Inflammatory macrophage treated with lipopolysaccharide for 1 hour (primary cell): Measurements from ENCODE around the gene CAMP.

Experiments
- DNase-seq, 2 donors: peaks; one replicate each; pipeline ENCODE4 v3.0.0-alpha.2; 2020 to 2022

Gene CAMP

GRCh38 chr3:48215019-48215418 lies 8.3 kb upstream of the CAMP start:
- DNase-seq = no peak

GRCh38 chr3:48215466-48215865 lies 7.8 kb upstream of the CAMP start:
- peak; percentile 65 to 75 for DNase-seq

GRCh38 chr3:48215876-48216275 lies 7.4 kb upstream of the CAMP start:
- DNase-seq = no peak

GRCh38 chr3:48217449-48217848 lies 5.8 kb upstream of the CAMP start:
- peak in 1 of 2 donors; percentile 34 for DNase-seq

- DNase-seq = no peak
Measured at GRCh38 chr3:48218537-48218936, 4.8 kb upstream of the CAMP start.

GRCh38 chr3:48219543-48219942 lies 3.8 kb upstream of the CAMP start:
- DNase-seq = peak in 1 of 2 donors; percentile 43

- DNase-seq = no peak
Measured at GRCh38 chr3:48220746-48221145, 2.5 kb upstream of the CAMP start.

GRCh38 chr3:48225587-48225986 lies 2.3 kb downstream of the CAMP start:
- no peak for DNase-seq

- no peak for DNase-seq
Measured at GRCh38 chr3:48226939-48227338, 3.6 kb downstream of the CAMP start.

GRCh38 chr3:48232232-48232631 lies 8.9 kb downstream of the CAMP start:
- DNase-seq = no peak

GRCh38 chr3:48232734-48233133 lies 9.4 kb downstream of the CAMP start:
- peak; percentile 61 to 80 for DNase-seq

- DNase-seq = no peak
Measured at GRCh38 chr3:48233542-48233941, 10.2 kb downstream of the CAMP start.

GRCh38 chr3:48236531-48236930 lies 13.2 kb downstream of the CAMP start:
- DNase-seq = peak in 1 of 2 donors; percentile 67

GRCh38 chr3:48238531-48239085 lies 15.3 kb downstream of the CAMP start:
- no peak for DNase-seq

- DNase-seq = no peak
Measured at GRCh38 chr3:48240000-48240963, 17.0 kb downstream of the CAMP start.

GRCh38 chr3:48241796-48242455 lies 18.6 kb downstream of the CAMP start:
- DNase-seq = peak in 1 of 2 donors; percentile 32

- peak in 1 of 2 donors; percentile 8 for DNase-seq
Measured at GRCh38 chr3:48243886-48244285, 20.6 kb downstream of the CAMP start.

- peak in 1 of 2 donors; percentile 73 for DNase-seq
Measured at GRCh38 chr3:48244461-48244860, 21.2 kb downstream of the CAMP start.

GRCh38 chr3:48245136-48245535 lies 21.8 kb downstream of the CAMP start:
- no peak for DNase-seq

GRCh38 chr3:48247401-48247811 lies 24.1 kb downstream of the CAMP start:
- peak; percentile 38 to 64 for DNase-seq

- peak in 1 of 2 donors; percentile 19 for DNase-seq
Measured at GRCh38 chr3:48248095-48248850, 25.0 kb downstream of the CAMP start.

GRCh38 chr3:48256557-48256956 lies 33.3 kb downstream of the CAMP start:
- no peak for DNase-seq

GRCh38 chr3:48258530-48258929 lies 35.2 kb downstream of the CAMP start:
- no peak for DNase-seq
